GM10248 (cell line): ENCODE measurements around the gene MAML2.

Experiments used
- CTCF ChIA-PET: fragments of 300-600 bp; sonication (Branson Sonifier 250); formaldehyde crosslinking; extraction: SDS; loops from one replicate; lab custom pipeline; 2021; ENCODE audit warnings: antibody characterized with exemption; lab: Yijun Ruan, JAX
- POLR2A ChIA-PET: fragments of 350-650 bp; sonication (Branson Sonifier 250); formaldehyde crosslinking; extraction: SDS; loops from one replicate; lab custom pipeline; 2020; ENCODE audit warnings: antibody characterized with exemption; lab: Yijun Ruan, JAX
- DNase-seq: peaks from one replicate; pipeline ENCODE4 v3.0.0; 2012; ENCODE audit errors: extremely low spot score
- CTCF ChIP-seq: IDR thresholded peaks from 2 replicates; pipeline ENCODE4 v1.5.1; 2012; ENCODE audit warnings: mild to moderate bottlenecking, low read depth; ENCODE audit errors: extremely low read depth, missing control alignments, control extremely low read depth

Gene MAML2

GRCh38 chr11:96222102-96222501 is 120.9 kb downstream of the MAML2 start:
- no peak for TF ChIP-seq CTCF
- ChIA-PET CTCF (interaction anchor here (1.1 to 1.4 kb wide), 2 partner anchors 8 to 18 kb away, joined by 4 read pairs; no protein-coding TSS in a partner anchor), POLR2A (no interaction called here)
- no peak for DNase-seq

GRCh38 chr11:96221244-96222070 is 121.5 kb downstream of the MAML2 start:
- POLR2A ChIA-PET, result interaction anchor here (0.6 kb wide), 1 partner anchor 341 kb away, joined by 6 read pairs; no protein-coding TSS in a partner anchor
- TF ChIP-seq CTCF, result no peak
- no peak for DNase-seq
- CTCF ChIA-PET, result interaction anchor here (1.1 to 1.6 kb wide), 3 partner anchors 9 to 19 kb away, joined by 4 to 5 read pairs (median 4); no protein-coding TSS in a partner anchor

GRCh38 chr11:96219981-96220623 is 122.9 kb downstream of the MAML2 start:
- ChIA-PET POLR2A (no interaction called here), CTCF (interaction anchor here (1.2 to 1.6 kb wide), 2 partner anchors 18 to 124 kb away, joined by 4 to 5 read pairs; no protein-coding TSS in a partner anchor)
- no peak for TF ChIP-seq CTCF
- DNase-seq, result no peak

- ChIA-PET CTCF (interaction anchor here (0.8 to 1.2 kb wide), 2 partner anchors 12 to 125 kb away, joined by 3 to 4 read pairs; no protein-coding TSS in a partner anchor), POLR2A (no interaction called here)
- TF ChIP-seq CTCF, result no peak
- DNase-seq, result no peak
Measured at GRCh38 chr11:96218901-96219300, 124.1 kb downstream of the MAML2 start.

- DNase-seq, result no peak
- no peak for TF ChIP-seq CTCF
- POLR2A ChIA-PET, result no interaction called here
- CTCF ChIA-PET, result no interaction called here
Measured at GRCh38 chr11:96218006-96218405, 125.0 kb downstream of the MAML2 start.

GRCh38 chr11:96217206-96217605 is 125.8 kb downstream of the MAML2 start:
- POLR2A ChIA-PET, result no interaction called here
- no peak for TF ChIP-seq CTCF
- CTCF ChIA-PET, result no interaction called here
- DNase-seq, result no peak
